SIG-M5 (cell line): Measurements from ENCODE around the gene NEDD9.

Source experiments
- DNase-seq: peaks from one replicate; lab custom pipeline; 2025; lab: John Stamatoyannopoulos, UW

The NEDD9 gene

DNA sequence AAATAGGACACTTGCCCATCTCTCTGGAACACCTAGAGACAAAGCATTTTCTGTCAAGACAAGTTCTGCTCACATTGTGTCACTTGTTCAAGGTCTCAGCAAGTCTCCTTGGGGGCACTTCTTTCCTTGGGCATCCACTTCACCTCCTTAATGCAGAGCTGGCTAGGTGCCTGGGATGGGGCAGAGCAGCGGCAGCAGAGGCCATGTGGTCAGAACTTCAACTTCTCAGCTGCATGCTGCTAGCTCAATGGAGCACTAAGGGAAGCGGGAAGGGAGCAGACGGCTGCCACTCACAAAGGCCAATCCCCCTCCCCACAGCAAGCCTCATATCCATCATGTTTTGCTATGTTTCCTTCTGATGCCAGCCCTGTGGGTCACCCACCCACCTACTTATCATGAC, 31.5 kb downstream of the NEDD9 start:
- no peak for DNase-seq

DNA sequence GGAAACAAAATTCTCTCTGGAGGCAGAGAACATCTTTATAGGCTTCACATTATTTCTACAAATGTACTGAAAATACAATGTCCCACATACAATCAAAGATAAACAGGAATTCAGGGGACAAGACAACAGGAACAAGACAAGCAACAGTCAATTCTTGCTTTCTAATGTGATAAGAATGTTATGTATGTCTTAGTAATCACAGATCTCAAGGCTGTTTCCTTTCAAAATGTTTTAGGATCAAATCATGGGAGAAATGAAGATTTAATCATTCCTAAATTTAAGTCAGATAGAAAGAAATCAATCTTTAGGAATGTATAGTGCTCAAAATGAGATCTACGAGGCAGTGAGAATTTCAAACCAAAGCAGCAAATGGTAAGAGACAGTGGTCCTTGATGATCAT, 32.1 kb downstream of the NEDD9 start:
- no peak for DNase-seq

DNA sequence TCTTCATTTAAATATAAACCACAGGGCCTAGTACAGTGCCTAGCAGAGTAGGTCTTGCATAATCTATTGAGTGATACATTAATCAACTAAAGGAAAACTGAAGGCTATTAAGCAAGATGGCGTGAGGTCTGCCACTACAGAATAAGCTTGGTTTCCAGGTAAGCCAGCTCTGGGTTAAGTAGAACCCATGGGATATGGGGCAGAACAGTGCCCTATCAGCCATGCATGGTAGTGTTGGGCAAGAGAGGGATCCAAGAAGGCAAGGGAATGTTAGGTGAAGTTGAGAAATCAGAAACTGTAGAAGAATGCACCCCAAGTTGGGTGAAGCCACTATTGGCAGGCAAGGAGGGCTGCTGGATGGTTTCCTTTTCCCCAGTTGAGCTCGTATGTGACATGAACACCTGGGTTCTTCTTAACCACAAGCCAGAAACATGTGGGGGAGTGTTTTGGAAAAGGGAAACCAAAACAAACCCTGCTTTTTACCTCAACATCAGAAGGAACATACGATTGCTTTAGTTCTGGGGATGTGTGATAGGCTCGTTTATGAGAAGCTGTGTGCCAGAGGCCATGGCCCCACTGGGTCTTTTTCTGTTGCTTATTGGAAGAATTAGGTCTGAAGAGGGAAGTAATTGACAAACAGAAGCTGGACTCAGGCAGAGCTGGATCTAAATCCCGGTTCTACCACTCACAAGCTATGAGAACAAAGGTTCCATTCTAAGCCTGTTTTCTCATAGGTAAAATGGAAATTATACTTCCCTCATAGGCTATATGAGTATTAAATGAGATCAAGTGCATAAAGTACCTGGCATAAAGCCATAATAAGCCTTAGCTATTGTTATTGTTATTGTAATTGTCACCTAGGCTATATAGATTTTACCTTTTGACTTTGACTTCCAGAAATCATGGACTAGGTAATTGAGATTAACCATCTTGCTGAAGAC, 33.5 kb downstream of the NEDD9 start:
- DNase-seq = no peak

DNA sequence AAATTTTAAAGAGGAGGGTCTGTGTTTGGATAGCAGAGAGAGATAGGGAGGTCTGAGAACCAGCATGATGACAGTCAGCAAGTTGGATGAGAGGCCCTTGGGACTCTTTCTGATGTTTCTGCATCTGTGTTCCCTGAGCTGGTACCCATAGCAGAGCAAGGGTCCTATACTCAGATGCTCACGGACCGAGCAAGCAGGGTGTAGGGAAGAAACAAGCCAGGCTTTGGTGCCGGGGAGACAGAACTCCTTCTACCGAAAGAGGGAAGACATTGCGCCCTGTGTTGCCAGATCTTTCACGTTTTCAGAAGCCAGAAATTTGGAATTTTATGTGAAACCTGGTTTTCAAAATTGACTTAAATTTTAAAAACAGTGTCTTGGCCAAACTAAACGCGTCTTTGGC, 34.6 kb downstream of the NEDD9 start:
- DNase-seq = no peak

DNA sequence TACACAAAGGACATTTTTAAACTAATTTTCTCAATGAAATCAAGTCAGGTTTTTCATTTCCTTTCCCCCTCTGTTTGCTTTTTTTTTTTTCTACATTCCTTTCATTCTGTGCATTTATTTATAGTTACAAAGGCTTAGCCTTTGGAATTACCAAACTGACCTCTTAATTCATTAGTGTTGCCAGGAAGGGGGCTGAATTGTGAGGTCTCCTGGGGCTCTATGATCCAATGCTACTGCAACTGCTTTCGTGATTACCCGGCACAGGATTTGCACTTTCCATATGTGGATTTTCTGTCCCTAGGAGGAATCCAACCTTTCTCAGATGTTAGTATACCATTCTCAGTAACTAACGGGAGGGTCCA, 35.3 kb downstream of the NEDD9 start:
- DNase-seq = no peak

DNA sequence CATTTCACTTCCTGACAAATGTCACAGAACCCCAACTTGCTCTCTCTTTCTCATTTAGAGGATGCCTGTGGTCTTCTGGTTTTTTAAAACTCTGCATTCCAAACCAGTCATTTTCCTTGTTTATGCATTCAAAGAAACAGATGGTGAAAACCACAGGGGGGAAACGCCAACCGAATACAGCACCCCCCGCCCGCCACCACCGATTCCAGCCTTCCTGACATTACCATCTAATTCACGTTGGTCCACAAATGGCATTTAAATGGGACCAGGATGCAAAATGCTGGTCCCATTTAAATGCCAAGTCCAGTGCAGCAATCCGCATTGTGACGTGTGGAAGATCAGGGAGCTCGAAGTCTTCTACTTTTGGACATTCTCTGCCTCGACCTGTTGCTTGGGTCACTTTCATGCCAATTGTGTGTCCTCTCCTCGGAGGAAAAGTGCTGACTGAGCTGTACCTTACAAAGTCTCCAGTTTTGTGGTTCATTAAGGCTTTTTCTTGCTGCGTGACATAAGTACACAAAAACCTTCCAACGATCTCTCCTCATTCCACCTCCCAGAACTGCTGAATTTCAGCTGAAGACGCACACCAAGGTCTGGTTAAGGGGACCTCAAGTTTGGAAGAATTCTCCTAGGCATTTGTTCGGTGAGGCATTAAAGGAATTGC, 35.8 kb downstream of the NEDD9 start:
- DNase-seq = no peak

DNA sequence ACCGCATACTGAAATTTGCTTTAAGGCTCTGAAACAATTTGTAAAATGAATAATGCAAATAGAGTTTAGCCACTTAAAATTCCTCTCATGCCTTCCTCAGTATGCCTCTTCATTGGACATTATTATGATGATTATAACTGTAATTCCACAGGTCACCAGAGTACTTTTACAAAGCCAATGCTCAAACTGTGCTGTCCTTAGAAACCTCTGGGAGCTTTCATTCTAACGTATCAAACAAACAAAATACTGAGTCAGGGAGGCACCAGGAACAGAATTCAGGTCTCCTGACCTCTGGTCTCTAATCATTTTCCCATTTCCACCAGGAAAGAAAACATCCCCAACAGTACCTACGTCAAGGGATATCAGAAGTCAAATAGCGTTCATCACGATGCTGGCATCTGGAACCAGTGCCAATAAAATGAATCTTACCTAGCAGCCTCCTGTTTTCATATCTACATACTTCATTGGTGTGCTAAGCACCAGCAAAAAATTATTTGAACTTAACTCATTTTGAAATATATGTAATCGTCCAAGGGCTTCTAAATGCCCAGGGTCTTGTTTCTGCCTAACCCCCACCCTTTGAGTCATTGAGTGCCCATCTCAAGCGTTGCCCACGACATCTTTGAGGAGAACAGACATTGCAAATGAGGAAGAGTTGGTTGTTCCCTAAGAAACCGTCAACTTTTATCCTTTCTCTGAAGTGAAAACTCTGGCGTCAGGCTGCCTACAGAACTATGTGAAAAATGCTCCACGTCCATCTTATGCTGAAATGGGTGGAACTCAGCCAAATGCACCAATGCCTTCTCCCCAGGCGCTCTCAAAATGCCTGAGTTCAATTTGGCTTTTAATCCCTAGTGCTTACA, 37.9 kb downstream of the NEDD9 start:
- no peak for DNase-seq

DNA sequence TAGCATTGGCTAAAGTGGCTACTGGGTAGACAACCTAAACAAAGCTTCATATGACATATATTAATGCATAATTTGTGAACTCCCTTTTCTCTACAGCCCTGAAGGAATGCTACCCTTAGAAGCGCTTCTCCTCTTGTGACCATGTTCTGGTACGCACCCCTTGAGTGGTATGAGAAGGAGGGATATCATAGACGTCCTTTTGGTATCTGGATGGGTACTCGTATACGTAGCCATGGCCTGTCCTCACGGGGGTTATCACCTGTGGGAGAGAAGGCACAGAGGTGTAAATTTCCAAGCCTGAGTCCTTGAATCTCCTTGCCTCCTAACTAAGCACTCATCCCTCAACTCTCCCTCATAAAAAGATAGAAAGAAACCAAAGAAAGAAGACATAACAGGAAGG, 39.0 kb downstream of the NEDD9 start:
- DNase-seq = no peak

DNA sequence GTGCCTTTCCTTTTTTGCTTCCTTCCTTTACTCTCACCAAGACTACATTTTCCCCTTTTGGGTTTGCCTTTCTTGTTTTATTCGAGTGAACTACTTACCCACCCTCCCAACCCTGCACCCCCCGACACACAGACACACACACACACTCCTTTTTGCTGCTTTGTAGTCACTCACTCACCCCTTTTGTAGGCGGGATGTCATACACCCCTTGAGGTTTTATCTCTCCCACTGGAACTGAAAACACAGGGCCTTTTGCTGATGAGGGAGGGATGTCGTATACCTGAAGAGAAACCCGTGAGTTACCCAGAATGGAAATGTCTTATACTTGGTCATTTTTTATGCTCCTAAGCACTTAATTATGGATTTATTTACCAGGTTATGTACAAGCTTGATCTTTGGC, 40.3 kb downstream of the NEDD9 start:
- no peak for DNase-seq

DNA sequence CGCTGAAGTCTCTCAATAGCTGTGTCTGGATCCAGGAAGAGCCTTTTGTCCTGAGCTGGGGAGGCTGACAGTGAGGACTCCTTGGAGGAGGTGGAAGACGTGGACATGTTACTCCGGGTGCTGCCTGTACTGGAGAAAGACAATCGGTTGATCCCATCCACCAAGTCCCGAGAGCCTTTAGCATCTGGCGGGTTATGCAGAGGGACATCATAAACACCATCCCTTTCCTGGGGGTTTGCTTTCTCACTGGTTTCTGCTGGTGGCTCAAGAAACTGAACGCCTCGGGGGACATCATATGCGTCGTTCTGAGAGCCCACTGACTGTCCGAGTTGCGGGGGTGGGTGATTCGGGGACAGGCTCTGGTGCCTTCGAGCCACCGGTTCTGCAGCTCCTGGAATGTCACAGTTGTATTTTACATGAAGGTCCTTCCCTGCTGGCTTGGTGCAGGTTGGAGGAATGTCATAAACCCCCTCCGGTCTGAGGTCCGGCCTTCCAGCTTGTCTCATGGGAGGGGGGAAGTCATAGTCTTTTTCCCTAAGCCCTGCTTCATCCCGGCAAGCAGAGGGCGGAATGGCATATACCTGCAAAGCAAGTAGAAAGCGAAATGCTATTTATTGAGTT, 41.7 kb downstream of the NEDD9 start:
- DNase-seq = no peak

DNA sequence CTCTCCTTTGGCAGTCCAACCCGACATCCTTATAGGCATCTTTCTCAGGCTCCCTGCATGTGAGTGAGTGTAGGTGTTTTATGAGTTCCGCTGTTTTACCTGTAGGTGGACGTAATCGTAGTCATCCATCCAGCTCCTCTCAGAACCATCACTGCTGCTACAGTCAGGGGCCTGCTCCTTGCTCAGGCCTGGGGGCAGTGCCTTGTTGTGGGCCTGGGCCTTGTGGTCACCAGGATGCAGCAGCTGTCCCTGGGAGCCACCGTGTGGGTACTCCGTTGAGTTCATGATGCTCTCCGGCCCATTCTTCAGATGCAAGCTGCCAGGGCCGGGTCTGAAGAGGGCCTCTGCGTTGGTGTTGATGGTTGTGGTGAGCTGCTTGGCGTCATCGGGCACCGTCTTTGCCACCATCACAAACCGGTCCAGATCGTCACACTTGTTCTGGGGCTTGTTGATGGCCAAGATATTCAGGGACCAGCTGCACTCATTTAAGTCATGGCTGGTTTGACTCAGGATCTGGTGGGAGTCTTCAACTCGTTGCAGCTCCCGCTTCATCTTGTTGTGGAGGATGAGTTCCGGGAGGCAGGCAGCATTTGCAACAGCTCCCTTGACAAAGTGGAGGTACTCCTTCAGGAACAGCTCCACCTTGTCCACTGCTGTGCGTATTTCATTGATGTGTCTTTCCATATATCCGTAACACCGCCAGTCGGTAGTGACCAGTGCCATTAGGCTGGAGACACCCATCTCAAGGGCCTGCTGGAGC, 42.4 kb downstream of the NEDD9 start:
- no peak for DNase-seq

DNA sequence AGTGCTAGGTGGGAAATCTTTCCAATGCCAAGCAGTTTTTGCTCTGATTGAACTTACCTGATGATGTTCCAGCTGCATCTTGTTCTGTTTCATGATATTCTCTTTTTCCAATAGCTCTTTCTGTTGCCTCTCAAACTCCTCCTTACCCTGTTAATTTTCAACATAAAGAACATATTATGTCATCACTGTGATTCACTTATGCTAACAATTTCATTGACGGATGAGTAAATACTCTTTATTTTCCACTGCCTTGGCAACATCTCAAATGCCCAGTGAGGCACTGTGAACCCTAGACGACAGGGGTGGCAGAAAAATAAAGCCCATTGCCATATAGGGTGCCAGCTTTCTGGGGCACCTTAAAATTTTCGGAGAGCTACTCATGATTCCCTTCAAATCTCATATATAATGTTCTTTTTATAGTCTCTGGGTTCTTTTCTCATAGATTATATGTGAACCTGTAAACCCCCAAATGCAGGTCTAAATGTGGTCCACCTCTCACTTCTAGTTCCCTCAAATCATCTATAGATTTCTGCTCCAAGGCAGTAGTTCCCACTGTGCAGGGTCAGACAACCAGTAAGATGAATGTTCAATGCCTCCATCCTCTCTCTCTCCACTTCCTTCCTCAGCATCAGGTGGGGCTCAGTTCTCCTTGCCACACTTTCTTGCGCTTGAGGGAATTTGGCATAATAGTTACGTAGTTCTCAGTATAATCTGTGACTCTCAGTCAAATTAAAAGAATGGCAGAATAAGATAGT, 44.1 kb downstream of the NEDD9 start:
- no peak for DNase-seq

DNA sequence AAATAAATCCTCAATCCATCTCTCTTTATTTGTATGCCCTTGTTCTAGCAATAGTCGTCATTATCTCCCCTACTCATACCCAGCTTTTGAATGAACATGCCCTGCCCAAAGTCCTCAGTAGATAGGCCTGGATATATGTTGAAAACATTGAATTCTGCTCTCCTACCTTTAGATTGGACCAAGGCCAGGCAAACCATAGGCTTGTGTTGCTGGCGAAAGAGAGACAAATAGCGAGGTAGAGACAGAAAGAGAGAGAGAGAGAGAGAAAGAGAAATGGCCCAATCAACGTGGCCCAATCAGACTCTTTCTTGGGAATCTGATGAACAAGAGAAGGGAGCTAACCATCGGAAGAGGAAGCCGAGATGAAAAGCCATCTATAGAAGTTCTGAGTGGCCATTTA, 45.2 kb downstream of the NEDD9 start:
- no peak for DNase-seq

DNA sequence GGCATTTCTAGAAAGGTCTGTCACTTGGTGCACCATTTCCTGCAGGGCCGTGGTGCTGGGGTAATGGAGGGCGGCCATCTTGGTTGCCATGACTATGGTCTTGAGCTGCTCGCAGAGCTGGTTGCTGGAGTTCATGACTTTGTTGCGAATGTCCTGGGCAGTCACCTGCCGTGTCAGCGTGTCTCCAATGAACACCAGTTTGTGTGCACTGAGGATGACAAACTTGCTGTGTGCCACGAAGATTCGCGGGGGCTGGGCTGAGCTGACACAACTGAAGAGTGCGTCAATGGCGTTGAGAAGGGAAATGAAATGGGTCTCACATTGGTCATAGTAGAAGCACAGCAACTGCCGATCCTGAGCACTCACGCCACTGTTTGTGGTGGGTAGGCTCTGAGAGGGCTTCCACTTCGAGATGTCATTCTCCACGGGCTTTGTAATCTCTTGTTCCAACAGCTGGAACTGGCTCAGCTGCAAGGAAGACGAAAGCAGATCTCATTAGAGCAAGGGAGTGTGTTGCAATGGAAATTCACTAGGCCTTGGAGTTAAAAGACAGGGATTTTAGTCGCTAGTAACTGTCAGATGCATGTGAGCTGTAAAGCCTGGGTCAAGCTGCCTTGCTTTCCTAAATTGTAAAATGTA, 47.1 kb downstream of the NEDD9 start:
- no peak for DNase-seq

DNA sequence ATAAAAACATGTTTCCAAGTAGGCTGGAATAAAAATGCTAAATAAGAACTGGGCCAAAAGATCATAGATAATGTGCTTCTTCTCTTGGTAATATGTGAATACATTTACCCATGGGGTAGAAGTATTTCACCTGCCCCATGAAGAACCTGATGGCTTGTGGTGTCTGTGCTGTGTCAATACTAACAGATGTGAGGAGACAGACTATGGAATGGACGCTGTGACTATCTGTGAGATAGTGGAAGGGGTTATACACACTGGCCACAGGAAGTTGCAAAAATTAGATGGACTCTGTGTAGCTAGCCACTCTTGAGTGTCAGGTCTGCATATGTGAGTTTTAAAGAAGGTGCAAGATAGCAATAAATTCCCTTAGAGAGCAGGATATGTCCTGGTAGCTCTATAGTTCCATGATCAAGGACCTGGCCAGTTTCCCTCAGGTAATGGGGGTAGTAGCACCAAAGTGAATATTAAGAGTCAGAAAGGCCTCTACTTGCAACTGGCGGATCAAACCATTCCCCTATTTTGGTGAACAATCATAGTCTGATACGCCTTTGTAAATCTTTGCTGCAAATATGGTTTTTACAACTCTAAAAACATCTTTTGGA, 48.6 kb downstream of the NEDD9 start:
- DNase-seq = no peak

DNA sequence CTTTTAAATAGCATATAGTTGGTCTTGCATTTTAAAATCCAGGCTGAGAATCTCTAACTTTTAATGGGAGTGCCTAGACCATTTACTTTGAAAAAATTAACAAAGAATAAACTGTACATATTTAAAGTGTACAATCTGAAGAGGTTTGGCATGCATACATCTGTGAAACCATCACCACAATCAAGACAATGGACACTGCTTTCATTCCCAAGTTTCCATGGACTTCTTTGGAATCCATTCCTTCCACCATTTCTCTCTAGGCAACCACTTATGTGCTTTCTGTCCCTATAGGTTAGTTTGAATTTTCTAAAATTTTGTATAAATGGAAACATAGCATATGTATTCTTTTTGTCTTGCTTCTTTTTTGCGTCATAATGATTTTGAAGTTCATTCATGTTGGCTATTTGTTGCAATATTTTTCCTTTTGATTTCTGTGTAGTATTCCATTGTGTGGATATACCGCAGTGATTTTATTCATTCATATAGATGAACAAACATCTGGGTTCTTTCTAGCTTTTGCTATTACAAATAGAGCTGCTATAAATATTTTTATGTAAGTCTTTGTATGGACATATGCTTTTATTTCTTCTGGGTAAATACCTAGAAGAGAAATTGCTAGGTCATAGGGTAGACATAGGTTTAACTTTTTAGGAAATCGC, 50.9 kb downstream of the NEDD9 start:
- DNase-seq = no peak

DNA sequence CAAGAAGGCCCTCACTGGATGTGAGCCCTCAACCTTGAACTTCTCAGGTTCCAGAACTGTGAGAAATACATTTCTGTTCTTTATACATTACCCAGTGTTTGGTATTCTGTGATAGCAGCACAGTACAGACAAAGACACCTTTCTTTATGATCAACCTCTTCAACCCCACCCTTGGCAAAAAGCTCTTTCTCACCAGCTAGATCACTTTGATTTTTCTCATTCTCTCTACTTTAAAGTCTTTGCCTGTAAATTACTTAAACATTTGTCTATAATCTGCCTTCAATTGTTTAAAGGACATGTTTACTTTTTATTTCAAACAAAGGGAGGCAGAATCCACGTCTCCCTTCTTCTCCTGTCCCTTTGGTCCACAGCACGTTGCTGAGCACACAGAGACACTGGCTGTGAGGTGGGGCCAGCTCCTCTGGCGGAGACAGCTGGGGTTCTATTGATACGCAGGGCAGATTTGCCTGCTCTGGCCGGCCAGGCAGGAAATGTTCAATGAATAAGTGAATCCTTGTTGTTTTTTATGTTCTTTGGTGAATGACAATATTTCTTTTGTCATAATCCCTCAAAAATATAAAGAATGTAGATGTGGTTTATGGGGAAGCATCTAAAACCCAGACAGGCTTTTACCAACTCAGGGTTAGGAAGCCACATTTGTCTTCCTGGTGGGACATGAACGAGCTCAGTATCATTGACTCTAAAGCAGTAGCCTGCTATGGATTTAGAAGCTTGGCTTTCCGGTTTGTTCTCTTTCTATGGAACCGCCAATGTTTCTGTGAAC, 52.9 kb downstream of the NEDD9 start:
- no peak for DNase-seq

DNA sequence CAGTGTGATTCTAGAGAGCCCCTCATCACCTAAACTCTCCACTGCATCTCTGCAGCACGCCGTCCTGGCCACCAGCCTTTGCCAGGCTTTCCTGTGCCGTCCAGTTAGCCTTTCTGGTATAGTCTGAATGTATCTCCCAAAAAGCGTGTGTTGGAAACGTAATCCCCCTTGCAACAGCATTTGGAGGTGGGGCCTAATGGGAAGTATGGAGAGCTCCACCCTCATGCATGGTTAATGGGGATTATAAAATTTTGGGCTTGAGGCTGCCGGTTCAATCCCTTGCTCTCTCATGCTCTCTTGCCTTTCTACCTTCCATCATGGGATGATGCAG, 53.4 kb downstream of the NEDD9 start:
- DNase-seq = no peak

DNA sequence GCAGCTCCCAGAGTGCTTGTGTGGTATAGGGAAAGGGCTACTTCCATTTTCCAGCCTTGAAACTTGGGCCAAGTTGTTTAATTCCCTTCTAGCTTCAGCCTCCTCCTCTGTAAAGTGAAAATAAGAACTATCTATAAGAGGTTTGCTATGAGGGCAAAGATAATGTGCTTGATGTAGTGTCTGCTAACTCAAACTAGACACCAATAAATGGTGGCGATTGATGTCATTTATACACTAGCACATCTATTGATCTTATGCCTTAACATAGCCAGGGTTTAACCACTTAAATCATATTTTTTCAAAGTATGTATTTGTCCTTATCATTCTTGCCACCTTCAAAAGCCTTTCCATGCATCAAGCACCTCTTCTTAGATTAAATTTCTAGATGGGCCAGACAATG, 55.2 kb downstream of the NEDD9 start:
- DNase-seq = no peak
